Measurements from ENCODE around the gene POLR2J2. TPM values are rescaled to one million over a fixed set of nuclear protein-coding genes. Genes with fewer than 3 reads are reported as not detected.
"Not testable (repeated sequence)": the region's sequence is repeated elsewhere in the genome, so short reads cannot be mapped to it uniquely, and the experiment has no call there.

Gene POLR2J2
- total RNA-seq, 1 experiment from 2014 or later, result 1.1 TPM

GRCh38 chr7:102671956-102672307 is 469 bp upstream of the POLR2J2 start:
- not testable (repeated sequence) for DNase-seq (ENCODE audit: low read depth)

- not testable (repeated sequence) for DNase-seq (ENCODE audit: low read depth)
Observed at GRCh38 chr7:102667523-102667922, 3.9 kb downstream of the POLR2J2 start.

- DNase-seq (ENCODE audit: low read depth), result not testable (repeated sequence)
Observed at GRCh38 chr7:102666850-102667249, 4.6 kb downstream of the POLR2J2 start.

- not testable (repeated sequence) for DNase-seq (ENCODE audit: low read depth)
Observed at GRCh38 chr7:102664765-102665164, 6.7 kb downstream of the POLR2J2 start.

- not testable (repeated sequence) for DNase-seq (ENCODE audit: low read depth)
Observed at GRCh38 chr7:102649924-102650323, 21.5 kb downstream of the POLR2J2 start, which contains the start of gene SPDYE2B. Gene SPDYE2B, plus strand, starts transcription at chr7:102650319. Its CDS starts 2,030 bp downstream, at chr7:102652349.

GRCh38 chr7:102647813-102648212 is 23.6 kb downstream of the POLR2J2 start:
- DNase-seq (ENCODE audit: low read depth), result not testable (repeated sequence)

GRCh38 chr7:102643404-102643803 is 28.1 kb downstream of the POLR2J2 start:
- DNase-seq (ENCODE audit: low read depth), result not testable (repeated sequence)

- DNase-seq (ENCODE audit: low read depth), result not testable (repeated sequence)
Observed at GRCh38 chr7:102642691-102643090, 28.8 kb downstream of the POLR2J2 start, which contains the start of gene UPK3BL1. Gene UPK3BL1, minus strand, starts transcription at chr7:102642791. Its CDS starts 50 bp downstream, at chr7:102642741.

GRCh38 chr7:102638848-102639247 is 32.6 kb downstream of the POLR2J2 start:
- not testable (repeated sequence) for DNase-seq (ENCODE audit: low read depth)

- not testable (repeated sequence) for DNase-seq (ENCODE audit: low read depth)
Observed at GRCh38 chr7:102636956-102637355, 34.5 kb downstream of the POLR2J2 start.

GRCh38 chr7:102635354-102635753 is 36.1 kb downstream of the POLR2J2 start:
- DNase-seq (ENCODE audit: low read depth), result not testable (repeated sequence)

- not testable (repeated sequence) for DNase-seq (ENCODE audit: low read depth)
Observed at GRCh38 chr7:102634299-102634698, 37.2 kb downstream of the POLR2J2 start.

GRCh38 chr7:102630622-102631021 is 40.8 kb downstream of the POLR2J2 start:
- not testable (repeated sequence) for DNase-seq (ENCODE audit: low read depth)

- not testable (repeated sequence) for DNase-seq (ENCODE audit: low read depth)
Observed at GRCh38 chr7:102627271-102627904, 44.1 kb downstream of the POLR2J2 start.

GRCh38 chr7:102618122-102618521 is 53.3 kb downstream of the POLR2J2 start:
- DNase-seq (ENCODE audit: low read depth), result not testable (repeated sequence)

- DNase-seq (ENCODE audit: low read depth), result peak; percentile 2
Observed at GRCh38 chr7:102616507-102617125, 54.8 kb downstream of the POLR2J2 start, which contains the start of gene RASA4. Gene RASA4, minus strand, starts transcription at chr7:102616756. Its CDS starts 67 bp downstream, at chr7:102616689.

Other genes starting within 250 kb of the POLR2J2 start
- 22.9 and 30.6 TPM in 2 replicates for gene ORAI2, start 238.1 kb downstream of the POLR2J2 start, total RNA-seq (2014; rRNA removed; shearing (Covaris generic))
- 16.2 and 23.3 TPM in 2 replicates for gene ALKBH4, start 206.8 kb downstream of the POLR2J2 start, total RNA-seq (2014; rRNA removed; shearing (Covaris generic))
- gene LRWD1, start 206.7 kb downstream of the POLR2J2 start, total RNA-seq (2014; rRNA removed; shearing (Covaris generic)), result 23.6 and 33.5 TPM in 2 replicates
- gene POLR2J, start 192.7 kb downstream of the POLR2J2 start, total RNA-seq (2014; rRNA removed; shearing (Covaris generic)), result 78.0 and 95.6 TPM in 2 replicates
- gene RASA4B, start 153.9 kb downstream of the POLR2J2 start, total RNA-seq (2014; rRNA removed; shearing (Covaris generic)), result 0.36 and 1.4 TPM in 2 replicates
- gene UPK3BL2, start 128.0 kb downstream of the POLR2J2 start, total RNA-seq (2014; rRNA removed; shearing (Covaris generic)), result not detected in 2 replicates
- not detected in 2 replicates for gene SPDYE2, start 120.4 kb downstream of the POLR2J2 start, total RNA-seq (2014; rRNA removed; shearing (Covaris generic))
- gene POLR2J3, start 99.1 kb downstream of the POLR2J2 start, total RNA-seq (2014; rRNA removed; shearing (Covaris generic)), result 11.8 and 12.6 TPM in 2 replicates
- gene RASA4, start 54.9 kb downstream of the POLR2J2 start, total RNA-seq (2014; rRNA removed; shearing (Covaris generic)), result 2.5 and 6.9 TPM in 2 replicates
- 6.4 and 7.9 TPM in 2 replicates for gene UPK3BL1, start 28.9 kb downstream of the POLR2J2 start, total RNA-seq (2014; rRNA removed; shearing (Covaris generic))
- gene SPDYE2B, start 21.3 kb downstream of the POLR2J2 start, total RNA-seq (2014; rRNA removed; shearing (Covaris generic)), result not detected in 2 replicates
- 5.2 and 9.8 TPM in 2 replicates for gene FAM185A, start 77.3 kb upstream of the POLR2J2 start, total RNA-seq (2014; rRNA removed; shearing (Covaris generic))
- 48.8 and 54.3 TPM in 2 replicates for gene LRRC17, start 241.3 kb upstream of the POLR2J2 start, total RNA-seq (2014; rRNA removed; shearing (Covaris generic))

All from RPMI7951 (cell line).